NCI-H2107 (cell line): Measurements from ENCODE around the gene SLC35A1.
"Not testable (repeated sequence)": the region's sequence is repeated elsewhere in the genome, so short reads cannot be mapped to it uniquely, and the experiment has no call there.

Experiments used
- DNase-seq: peaks from one replicate; lab custom pipeline; 2025; lab: John Stamatoyannopoulos, UW

Gene SLC35A1

GRCh38 chr6:87472525-87473418 lies at the start of gene SLC35A1:
TSS of gene SLC35A1 (plus strand) at chr6:87472974. CDS start at chr6:87473004, 30 bp downstream.
- peak; percentile 72 for DNase-seq

GRCh38 chr6:87426789-87427188 lies 46.0 kb upstream of the SLC35A1 start:
- DNase-seq = no peak

- no peak for DNase-seq
Measured at GRCh38 chr6:87430499-87430898, 42.3 kb upstream of the SLC35A1 start.

GRCh38 chr6:87431263-87431662 lies 41.5 kb upstream of the SLC35A1 start:
- DNase-seq = no peak

GRCh38 chr6:87436435-87436834 lies 36.3 kb upstream of the SLC35A1 start:
- DNase-seq = no peak

GRCh38 chr6:87441711-87442110 lies 31.1 kb upstream of the SLC35A1 start:
- DNase-seq = no peak

GRCh38 chr6:87444362-87444761 lies 28.4 kb upstream of the SLC35A1 start:
- no peak for DNase-seq

- no peak for DNase-seq
Measured at GRCh38 chr6:87465051-87465450, 7.7 kb upstream of the SLC35A1 start.

- peak; percentile 28 for DNase-seq
Measured at GRCh38 chr6:87473419-87473903, 687 bp downstream of the SLC35A1 start.

- no peak for DNase-seq
Measured at GRCh38 chr6:87481931-87482330, 9.2 kb downstream of the SLC35A1 start.

GRCh38 chr6:87482366-87482765 lies 9.6 kb downstream of the SLC35A1 start:
- no peak for DNase-seq

GRCh38 chr6:87483929-87484328 lies 11.2 kb downstream of the SLC35A1 start:
- no peak for DNase-seq

GRCh38 chr6:87484491-87484890 lies 11.7 kb downstream of the SLC35A1 start:
- no peak for DNase-seq

GRCh38 chr6:87487555-87487954 lies 14.8 kb downstream of the SLC35A1 start:
- no peak for DNase-seq

- DNase-seq = not testable (repeated sequence)
Measured at GRCh38 chr6:87489326-87489725, 16.6 kb downstream of the SLC35A1 start.

GRCh38 chr6:87494761-87495422 lies 22.1 kb downstream of the SLC35A1 start:
- no peak for DNase-seq

- DNase-seq = no peak
Measured at GRCh38 chr6:87498048-87498447, 25.3 kb downstream of the SLC35A1 start.

GRCh38 chr6:87501809-87502572 lies 29.2 kb downstream of the SLC35A1 start:
- no peak for DNase-seq

GRCh38 chr6:87504441-87504840 lies 31.7 kb downstream of the SLC35A1 start:
- DNase-seq = no peak

- no peak for DNase-seq
Measured at GRCh38 chr6:87514831-87515230, 42.1 kb downstream of the SLC35A1 start.

- DNase-seq = no peak
Measured at GRCh38 chr6:87518453-87518852, 45.7 kb downstream of the SLC35A1 start.

GRCh38 chr6:87522686-87523085 lies 49.9 kb downstream of the SLC35A1 start:
- no peak for DNase-seq
